Neural cell (in vitro differentiated cells): ENCODE data around the gene ALMS1. TPM values are rescaled to one million over a fixed set of nuclear protein-coding genes. Genes with fewer than 3 reads are reported as not detected.

ENCODE experiments used
- H2AFZ ChIP-seq: fragments of 200-600, 300-800 bp; sonication (generic), shearing (Covaris generic); 2 replicates; pipeline ENCODE4 v1.6.0; 2014; ENCODE audit warnings: low read depth, mild to moderate bottlenecking, antibody characterized with exemption, low read length, moderate library complexity
- H3F3A ChIP-seq: fragments of 200-600 bp; shearing (Covaris generic); 2 replicates; pipeline ENCODE4 v1.6.1; 2016; ENCODE audit warnings: mild to moderate bottlenecking, moderate library complexity, mixed read lengths, antibody characterized with exemption, low read length; ENCODE audit not compliant: insufficient read depth, poor library complexity, severe bottlenecking
- H3K27ac ChIP-seq: fragments of 200-600, 300-800 bp; sonication (generic), shearing (Covaris generic); 2 replicates; pipeline ENCODE4 v1.5.1; 2014; ENCODE audit warnings: mild to moderate bottlenecking, low read length, moderate library complexity
- H3K27me3 ChIP-seq: fragments of 300-800, 200-600 bp; sonication (generic), shearing (Covaris generic); 2 replicates; pipeline ENCODE4 v1.6.0; 2014; ENCODE audit warnings: mild to moderate bottlenecking, low read depth, low read length, moderate library complexity; ENCODE audit not compliant: insufficient read depth
- H3K36me3 ChIP-seq: fragments of 300-800, 200-600 bp; sonication (generic), shearing (Covaris generic); 2 replicates; pipeline ENCODE4 v1.5.1; 2014; ENCODE audit warnings: mild to moderate bottlenecking, antibody characterized with exemption, low read length, moderate library complexity; ENCODE audit not compliant: insufficient read depth
- H3K4me2 ChIP-seq: fragments of 300-800, 200-600 bp; sonication (generic), shearing (Covaris generic); 2 replicates; pipeline ENCODE4 v1.6.0; 2014; ENCODE audit warnings: mild to moderate bottlenecking, low read length
- H3K4me3 ChIP-seq: fragments of 300-800, 200-600 bp; sonication (generic), shearing (Covaris generic); 2 replicates; pipeline ENCODE4 v1.5.1; 2014; ENCODE audit warnings: mild to moderate bottlenecking, low read length, moderate library complexity
- H3K79me2 ChIP-seq: fragments of 200-600 bp; shearing (Covaris generic); replicated peaks from 2 replicates; pipeline ENCODE4 v1.6.0; 2014; ENCODE audit warnings: mild to moderate bottlenecking, low read length, moderate library complexity; ENCODE audit not compliant: insufficient read depth
- H3K9ac ChIP-seq: fragments of 300-800, 200-600 bp; sonication (generic), shearing (Covaris generic); 2 replicates; pipeline ENCODE4 v1.6.1; 2016; ENCODE audit warnings: mild to moderate bottlenecking, low read length, mixed read lengths
- H3K9me2 ChIP-seq: fragments of 200-600 bp; shearing (Covaris generic); 2 replicates; pipeline ENCODE4 v1.6.1; 2016; ENCODE audit warnings: mild to moderate bottlenecking, low read length, mixed read lengths; ENCODE audit not compliant: insufficient read depth
- H3K9me3 ChIP-seq: fragments of 200-600, 300-800 bp; sonication (generic), shearing (Covaris generic); 2 replicates; pipeline ENCODE4 v1.6.1; 2016; ENCODE audit warnings: mild to moderate bottlenecking, mixed run types, low read length, moderate library complexity, mixed read lengths
- H4K20me1 ChIP-seq: fragments of 200-600 bp; shearing (Covaris generic); 2 replicates; pipeline ENCODE4 v1.6.1; 2016; ENCODE audit warnings: mild to moderate bottlenecking, mixed run types; ENCODE audit not compliant: insufficient read depth
- EP300 ChIP-seq: fragments of 450-650 bp; conservative IDR thresholded peaks from 2 replicates; pipeline ENCODE4 v1.6.1; 2014; ENCODE audit warnings: antibody characterized with exemption, mild to moderate bottlenecking, moderate library complexity; ENCODE audit not compliant: poor library complexity, severe bottlenecking
- EZH2 ChIP-seq: fragments of 200-600, 300-800 bp; shearing (Covaris generic), sonication (generic); IDR thresholded peaks from 2 replicates; pipeline ENCODE4 v1.6.1; 2014; ENCODE audit warnings: antibody characterized with exemption, low read length, borderline replicate concordance, mild to moderate bottlenecking; ENCODE audit not compliant: insufficient read depth, poor library complexity, severe bottlenecking
- MXI1 ChIP-seq: fragments of 450-650 bp; conservative IDR thresholded peaks from 2 replicates; pipeline ENCODE4 v1.6.1; 2014; ENCODE audit warnings: antibody characterized with exemption, mild to moderate bottlenecking; ENCODE audit not compliant: poor library complexity, severe bottlenecking
- POLR2AphosphoS5 ChIP-seq: IDR thresholded peaks from 2 replicates; pipeline ENCODE4 v1.6.1; 2012
- RAD21 ChIP-seq: fragments of 450-650 bp; conservative IDR thresholded peaks from 2 replicates; pipeline ENCODE4 v1.6.1; 2014; ENCODE audit warnings: antibody characterized with exemption, mild to moderate bottlenecking, moderate library complexity
- SMC3 ChIP-seq: fragments of 450-650 bp; conservative IDR thresholded peaks from 2 replicates; pipeline ENCODE4 v1.6.1; 2014; ENCODE audit warnings: antibody characterized with exemption, mild to moderate bottlenecking, moderate library complexity; ENCODE audit not compliant: poor library complexity
- TAF1 ChIP-seq: IDR thresholded peaks from 2 replicates; pipeline ENCODE4 v1.6.1; 2012; ENCODE audit warnings: low read depth
- polyA plus RNA-seq: library from polyadenylated mRNA; depleted of rRNA; stranded (reverse); fragments of >200 nt; gene quantifications from 2 replicates; pipeline ENCODE4 v1.2.3, GENCODE V29; 2014
- TF ChIP-seq, protein P1 (sequence below): fragments of 450-650 bp; IDR thresholded peaks from 2 replicates; pipeline ENCODE4 v1.5.1; 2014; ENCODE audit warnings: antibody characterized with exemption, mild to moderate bottlenecking, moderate library complexity; ENCODE audit not compliant: poor library complexity, severe bottlenecking
- TF ChIP-seq, protein P2 (sequence below): IDR thresholded peaks from 2 replicates; pipeline ENCODE4 v1.6.1; 2012; ENCODE audit warnings: borderline replicate concordance

The ALMS1 gene
- polyA plus RNA-seq, 1 donor from 2014 or later: 12.2 TPM

DNA sequence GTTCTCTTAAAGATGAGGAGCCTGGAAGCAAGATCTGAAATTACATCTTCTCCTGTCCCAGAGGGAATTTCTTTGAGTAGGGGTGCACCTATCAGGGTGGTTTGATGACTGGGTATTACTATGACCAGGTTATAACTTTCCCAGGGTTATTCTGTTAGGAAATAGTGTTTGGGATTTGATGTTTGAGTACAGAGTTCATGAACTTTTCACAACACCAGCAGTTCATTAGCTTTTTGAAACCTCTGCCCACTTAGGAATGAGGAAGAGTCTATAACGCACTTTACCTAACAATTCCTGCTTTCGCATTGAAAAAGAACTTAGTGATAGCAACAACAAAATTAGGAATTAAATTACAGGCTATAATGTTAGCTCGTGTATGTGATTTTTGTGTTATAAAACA lies 58.6 kb downstream of the ALMS1 start:
- TF ChIP-seq RAD21: no peak
- TF ChIP-seq TAF1: no peak
- no peak for TF ChIP-seq EP300
- TF ChIP-seq MXI1: no peak
- no peak for TF ChIP-seq EZH2
- TF ChIP-seq, protein P1, sequence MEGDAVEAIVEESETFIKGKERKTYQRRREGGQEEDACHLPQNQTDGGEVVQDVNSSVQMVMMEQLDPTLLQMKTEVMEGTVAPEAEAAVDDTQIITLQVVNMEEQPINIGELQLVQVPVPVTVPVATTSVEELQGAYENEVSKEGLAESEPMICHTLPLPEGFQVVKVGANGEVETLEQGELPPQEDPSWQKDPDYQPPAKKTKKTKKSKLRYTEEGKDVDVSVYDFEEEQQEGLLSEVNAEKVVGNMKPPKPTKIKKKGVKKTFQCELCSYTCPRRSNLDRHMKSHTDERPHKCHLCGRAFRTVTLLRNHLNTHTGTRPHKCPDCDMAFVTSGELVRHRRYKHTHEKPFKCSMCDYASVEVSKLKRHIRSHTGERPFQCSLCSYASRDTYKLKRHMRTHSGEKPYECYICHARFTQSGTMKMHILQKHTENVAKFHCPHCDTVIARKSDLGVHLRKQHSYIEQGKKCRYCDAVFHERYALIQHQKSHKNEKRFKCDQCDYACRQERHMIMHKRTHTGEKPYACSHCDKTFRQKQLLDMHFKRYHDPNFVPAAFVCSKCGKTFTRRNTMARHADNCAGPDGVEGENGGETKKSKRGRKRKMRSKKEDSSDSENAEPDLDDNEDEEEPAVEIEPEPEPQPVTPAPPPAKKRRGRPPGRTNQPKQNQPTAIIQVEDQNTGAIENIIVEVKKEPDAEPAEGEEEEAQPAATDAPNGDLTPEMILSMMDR: no peak
- TF ChIP-seq, protein P2, sequence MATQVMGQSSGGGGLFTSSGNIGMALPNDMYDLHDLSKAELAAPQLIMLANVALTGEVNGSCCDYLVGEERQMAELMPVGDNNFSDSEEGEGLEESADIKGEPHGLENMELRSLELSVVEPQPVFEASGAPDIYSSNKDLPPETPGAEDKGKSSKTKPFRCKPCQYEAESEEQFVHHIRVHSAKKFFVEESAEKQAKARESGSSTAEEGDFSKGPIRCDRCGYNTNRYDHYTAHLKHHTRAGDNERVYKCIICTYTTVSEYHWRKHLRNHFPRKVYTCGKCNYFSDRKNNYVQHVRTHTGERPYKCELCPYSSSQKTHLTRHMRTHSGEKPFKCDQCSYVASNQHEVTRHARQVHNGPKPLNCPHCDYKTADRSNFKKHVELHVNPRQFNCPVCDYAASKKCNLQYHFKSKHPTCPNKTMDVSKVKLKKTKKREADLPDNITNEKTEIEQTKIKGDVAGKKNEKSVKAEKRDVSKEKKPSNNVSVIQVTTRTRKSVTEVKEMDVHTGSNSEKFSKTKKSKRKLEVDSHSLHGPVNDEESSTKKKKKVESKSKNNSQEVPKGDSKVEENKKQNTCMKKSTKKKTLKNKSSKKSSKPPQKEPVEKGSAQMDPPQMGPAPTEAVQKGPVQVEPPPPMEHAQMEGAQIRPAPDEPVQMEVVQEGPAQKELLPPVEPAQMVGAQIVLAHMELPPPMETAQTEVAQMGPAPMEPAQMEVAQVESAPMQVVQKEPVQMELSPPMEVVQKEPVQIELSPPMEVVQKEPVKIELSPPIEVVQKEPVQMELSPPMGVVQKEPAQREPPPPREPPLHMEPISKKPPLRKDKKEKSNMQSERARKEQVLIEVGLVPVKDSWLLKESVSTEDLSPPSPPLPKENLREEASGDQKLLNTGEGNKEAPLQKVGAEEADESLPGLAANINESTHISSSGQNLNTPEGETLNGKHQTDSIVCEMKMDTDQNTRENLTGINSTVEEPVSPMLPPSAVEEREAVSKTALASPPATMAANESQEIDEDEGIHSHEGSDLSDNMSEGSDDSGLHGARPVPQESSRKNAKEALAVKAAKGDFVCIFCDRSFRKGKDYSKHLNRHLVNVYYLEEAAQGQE: no peak
- TF ChIP-seq SMC3: no peak
- TF ChIP-seq POLR2AphosphoS5: no peak
- H3K4me3 ChIP-seq: no peak overlapping the region
- H3K9ac ChIP-seq: no peak overlapping the region
- no peaks in the 10 kb centered on the region for H3K27me3 ChIP-seq
- no peaks in the 10 kb centered on the region for H3K9me2 ChIP-seq
- H3F3A ChIP-seq: no peaks in the 10 kb centered on the region
- no peak overlapping the region for H3K4me2 ChIP-seq
- no peak overlapping the region for H3K27ac ChIP-seq
- no peaks in the 10 kb centered on the region for H3K9me3 ChIP-seq
- no peak overlapping the region for H2AFZ ChIP-seq
- H4K20me1 ChIP-seq: no peaks in the 10 kb centered on the region
- peaks cover 5% of the 10 kb centered on the region for H3K36me3 ChIP-seq
- H3K79me2 ChIP-seq: no peaks in the 10 kb centered on the region

DNA sequence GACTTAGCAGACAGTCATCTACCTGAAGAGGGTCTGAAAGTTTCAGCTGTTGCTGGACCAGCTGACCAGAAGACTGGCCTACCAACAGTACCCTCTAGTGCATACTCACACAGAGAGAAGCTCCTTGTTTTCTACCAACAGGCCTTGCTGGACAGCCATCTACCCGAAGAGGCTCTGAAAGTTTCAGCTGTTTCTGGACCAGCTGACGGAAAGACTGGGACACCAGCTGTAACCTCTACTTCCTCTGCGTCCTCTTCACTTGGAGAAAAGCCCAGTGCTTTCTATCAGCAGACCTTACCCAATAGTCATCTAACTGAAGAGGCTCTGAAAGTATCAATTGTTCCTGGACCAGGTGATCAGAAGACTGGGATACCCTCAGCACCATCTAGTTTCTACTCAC lies 63.2 kb downstream of the ALMS1 start:
- no peak overlapping the region for H3K4me2 ChIP-seq
- no peaks in the 10 kb centered on the region for H3K27me3 ChIP-seq
- TF ChIP-seq, protein P2: no peak
- TF ChIP-seq EZH2: no peak
- TF ChIP-seq SMC3: no peak
- TF ChIP-seq EP300: no peak
- no peak for TF ChIP-seq MXI1
- no peak for TF ChIP-seq POLR2AphosphoS5
- TF ChIP-seq RAD21: no peak
- TF ChIP-seq TAF1: no peak
- H3K9me2 ChIP-seq: no peaks in the 10 kb centered on the region
- peaks cover 6% of the 10 kb centered on the region for H3K36me3 ChIP-seq
- H4K20me1 ChIP-seq: no peaks in the 10 kb centered on the region
- no peak overlapping the region for H3K9ac ChIP-seq
- no peak overlapping the region for H3K27ac ChIP-seq
- no peaks in the 10 kb centered on the region for H3F3A ChIP-seq
- H2AFZ ChIP-seq: no peak overlapping the region
- no peaks in the 10 kb centered on the region for H3K9me3 ChIP-seq
- no peak overlapping the region for H3K4me3 ChIP-seq
- H3K79me2 ChIP-seq: no peaks in the 10 kb centered on the region
